NCI-H526 treated with DMSO at 0.1 percent for 48 hours (cell line): ENCODE data around the gene SAMMSON.

Experiments
- DNase-seq: peaks from one replicate; lab custom pipeline; 2025; lab: John Stamatoyannopoulos, UW

The SAMMSON gene

DNA sequence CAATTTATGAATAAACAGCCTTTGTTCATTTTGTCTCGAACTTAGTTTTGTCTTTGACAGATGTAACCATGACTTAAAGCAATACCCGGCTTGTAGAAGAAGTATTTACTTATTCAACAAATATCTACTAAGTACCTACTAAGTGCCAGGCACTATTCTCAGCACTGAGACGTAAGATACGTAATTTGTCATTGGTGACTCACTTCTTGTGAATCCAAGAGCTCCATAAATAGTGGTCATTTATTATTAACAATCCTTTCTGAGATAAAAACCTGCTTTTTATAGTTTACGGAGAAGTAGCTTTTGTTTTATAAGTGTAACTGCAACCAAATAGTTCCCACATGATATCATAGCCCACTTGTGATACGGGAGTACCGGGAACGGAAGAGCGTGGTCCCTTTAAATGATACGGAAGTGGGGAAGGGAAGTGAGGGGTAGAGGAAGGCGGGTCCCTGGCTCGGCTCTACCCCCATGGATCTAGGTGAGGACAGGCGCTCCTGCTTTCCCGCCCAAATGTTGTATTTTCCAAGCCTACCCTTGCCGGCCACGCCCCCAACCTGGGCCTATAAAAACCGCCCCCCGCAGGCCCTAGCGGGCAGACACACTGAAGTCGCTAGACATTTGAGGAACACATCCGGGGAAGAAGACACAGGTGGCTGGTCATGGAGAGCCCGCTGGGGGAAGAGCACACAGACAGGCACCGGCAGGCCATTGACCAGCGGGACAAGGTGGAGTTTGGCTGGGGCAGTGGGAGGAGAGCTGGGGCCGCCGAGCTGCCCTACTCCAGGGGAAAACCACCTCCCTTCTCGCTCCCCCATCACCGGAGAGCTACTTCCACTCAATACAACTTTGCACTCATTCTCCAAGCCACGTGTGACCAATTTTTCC is at the start of gene SAMMSON:
Gene SAMMSON (plus strand): TSS at position 594 of the 888 bp plus-strand sequence.
- peak; percentile 29 for DNase-seq

DNA sequence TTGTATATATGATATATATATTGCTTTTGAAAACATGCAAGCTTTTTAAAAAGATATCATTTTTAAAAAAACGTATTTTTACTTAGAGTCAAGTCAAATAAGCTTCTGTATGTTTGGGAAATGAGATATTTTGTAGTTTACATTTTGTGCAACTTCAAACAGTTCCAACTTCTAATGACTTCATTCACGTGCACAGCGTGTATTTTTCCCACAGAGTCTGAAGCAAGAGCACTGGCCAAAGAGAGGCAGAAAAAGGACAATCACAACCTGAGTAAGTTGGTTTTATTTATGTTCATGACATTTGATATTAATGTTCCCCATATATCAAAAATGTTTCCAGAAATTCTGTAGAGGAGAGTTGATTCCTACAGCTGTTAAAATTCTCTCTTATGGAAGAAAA is 47.9 kb upstream of the SAMMSON start:
- no peak for DNase-seq

DNA sequence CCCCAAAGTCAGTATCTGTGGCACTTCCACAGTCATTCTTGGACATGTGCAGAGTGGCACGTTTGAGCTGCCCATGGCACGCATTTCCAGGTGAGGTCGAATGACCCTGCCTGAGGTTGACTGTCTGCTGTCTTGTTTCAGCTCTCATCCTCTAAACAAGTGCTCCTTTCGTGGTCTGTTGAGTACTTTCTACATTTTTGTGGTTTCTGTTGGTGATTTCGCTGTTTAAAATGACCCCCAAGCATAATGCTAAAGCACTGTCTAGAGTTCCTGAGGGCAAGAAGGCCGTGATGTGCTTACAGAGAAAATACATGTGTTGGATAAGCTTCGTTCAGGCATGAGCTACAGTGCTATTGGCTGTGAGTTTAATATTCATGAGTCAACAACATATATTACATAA is 40.0 kb upstream of the SAMMSON start:
- DNase-seq: no peak

DNA sequence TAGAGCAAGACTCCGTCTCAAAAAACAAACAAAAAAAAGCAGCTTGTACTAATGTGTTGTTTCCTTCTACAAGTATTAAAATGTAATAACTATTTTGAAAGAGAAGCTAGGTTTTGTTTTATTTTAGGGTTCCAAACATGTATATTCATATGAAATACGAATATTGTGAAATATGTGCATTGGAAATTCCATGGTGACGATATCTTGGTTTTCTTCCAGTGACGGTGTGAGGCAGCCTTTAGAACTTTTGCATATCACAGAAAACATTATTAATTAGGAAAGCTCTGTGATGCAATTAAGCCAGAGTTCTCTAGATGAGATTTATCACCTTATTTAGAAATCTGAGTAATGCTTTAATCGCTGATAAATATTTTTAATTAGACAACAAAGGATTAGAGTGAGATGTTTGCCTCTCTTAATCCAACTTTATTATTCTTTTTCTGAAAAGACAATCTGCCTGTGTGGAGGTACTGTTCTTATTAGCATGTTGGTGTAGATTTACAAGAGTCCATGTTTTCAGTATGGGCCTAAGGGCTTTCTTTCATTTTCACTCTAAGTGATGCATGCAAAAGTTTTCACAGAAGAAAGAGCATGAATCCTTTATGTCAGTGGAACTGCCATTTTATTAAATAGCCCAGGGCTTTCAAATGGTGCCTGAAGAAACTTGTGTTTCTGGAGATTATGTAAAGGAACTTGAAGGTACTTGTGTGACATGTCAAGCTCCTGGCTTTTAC is 37.7 kb upstream of the SAMMSON start:
- no peak for DNase-seq

DNA sequence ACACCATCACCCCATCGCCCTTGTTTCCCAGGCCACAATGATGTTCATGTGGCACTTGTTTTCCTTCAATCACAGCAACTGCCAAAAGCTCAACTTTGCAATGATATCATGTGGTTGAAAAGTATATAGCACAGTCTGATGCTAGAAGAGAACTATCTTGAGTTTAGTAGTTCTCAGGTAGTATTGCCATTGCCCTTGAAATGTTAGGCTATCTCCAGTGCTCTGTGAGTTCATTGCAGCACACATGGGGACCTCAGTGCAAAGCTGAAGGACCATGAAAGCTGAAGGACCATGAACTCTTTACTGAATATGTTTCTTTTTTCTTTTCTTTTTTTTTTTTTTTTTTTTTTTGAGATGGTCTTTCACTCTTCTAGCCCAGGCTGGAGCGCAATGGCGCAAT is 35.9 kb upstream of the SAMMSON start:
- no peak for DNase-seq

DNA sequence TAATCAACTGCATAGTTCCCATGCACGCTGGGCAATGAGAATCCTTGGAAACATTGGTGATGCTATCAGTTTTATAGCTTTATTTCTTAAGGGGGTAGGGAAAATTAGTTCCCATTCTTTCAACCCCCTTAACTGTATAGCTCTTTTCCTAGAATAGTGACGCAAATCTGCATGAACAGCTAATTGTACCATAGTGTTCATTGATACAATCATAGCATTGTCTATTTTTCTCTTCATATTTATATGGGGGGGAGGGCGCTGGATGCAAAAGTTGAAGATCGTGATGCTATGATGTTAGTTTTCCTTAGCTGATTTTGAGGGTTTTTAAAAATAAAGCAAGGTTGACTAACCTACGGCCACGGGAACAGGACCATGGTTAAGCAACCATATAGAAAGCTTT is 32.4 kb upstream of the SAMMSON start:
- no peak for DNase-seq

DNA sequence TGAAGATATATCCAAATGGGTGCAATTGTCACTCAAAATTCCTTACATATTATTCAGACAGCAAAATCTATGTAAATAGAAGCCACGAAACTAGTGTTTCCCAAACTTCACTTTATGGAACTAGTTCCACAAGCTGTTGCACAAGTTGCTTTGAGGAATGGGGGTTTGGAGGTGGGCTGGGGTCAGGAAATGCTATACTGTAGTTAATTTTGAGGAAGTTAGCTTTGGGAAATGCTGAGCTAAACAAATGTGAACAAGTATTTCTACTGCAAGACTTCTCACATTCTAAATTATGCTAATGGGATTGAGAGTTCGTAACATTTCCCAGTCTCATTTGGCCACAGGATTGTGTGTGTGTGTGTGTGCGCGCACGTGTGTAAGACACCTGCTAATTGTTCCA is 28.7 kb upstream of the SAMMSON start:
- DNase-seq: no peak

DNA sequence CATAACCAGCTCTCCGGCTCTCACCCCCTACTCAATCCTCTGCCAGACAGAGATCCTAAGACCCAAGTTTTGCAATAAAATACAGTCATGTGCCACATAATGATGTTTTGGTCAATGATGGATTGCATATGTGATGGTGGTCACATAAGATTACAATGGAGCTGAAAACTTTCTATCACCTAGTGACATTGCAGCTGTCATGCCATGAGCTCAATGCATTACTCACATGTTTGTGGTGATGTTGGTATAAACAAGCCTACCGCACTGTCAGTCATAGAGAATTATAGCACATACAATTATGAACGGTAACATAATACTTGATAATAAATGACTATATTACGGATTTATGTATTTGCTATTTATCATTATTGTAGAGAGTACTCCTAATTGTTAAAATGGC is 26.9 kb upstream of the SAMMSON start:
- DNase-seq: no peak

DNA sequence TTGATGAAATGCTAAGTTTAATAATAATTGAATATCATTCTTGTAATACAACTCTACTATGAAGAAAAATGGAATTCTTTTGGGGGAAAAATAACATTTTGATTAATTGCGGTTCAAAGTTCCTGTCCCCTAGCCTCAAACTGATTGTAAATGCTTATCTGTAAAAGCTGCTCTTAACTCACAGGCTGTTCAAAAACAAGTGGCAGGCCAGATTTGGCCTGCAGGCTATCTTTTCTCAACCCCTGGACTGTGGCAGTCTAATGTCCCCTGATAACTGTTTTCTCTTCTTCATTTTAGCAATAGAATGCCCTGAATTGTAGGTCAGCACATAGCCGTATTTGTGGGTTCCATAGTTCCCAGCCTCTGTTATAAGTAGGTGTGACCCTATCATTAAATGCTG is 23.5 kb upstream of the SAMMSON start:
- DNase-seq: no peak

DNA sequence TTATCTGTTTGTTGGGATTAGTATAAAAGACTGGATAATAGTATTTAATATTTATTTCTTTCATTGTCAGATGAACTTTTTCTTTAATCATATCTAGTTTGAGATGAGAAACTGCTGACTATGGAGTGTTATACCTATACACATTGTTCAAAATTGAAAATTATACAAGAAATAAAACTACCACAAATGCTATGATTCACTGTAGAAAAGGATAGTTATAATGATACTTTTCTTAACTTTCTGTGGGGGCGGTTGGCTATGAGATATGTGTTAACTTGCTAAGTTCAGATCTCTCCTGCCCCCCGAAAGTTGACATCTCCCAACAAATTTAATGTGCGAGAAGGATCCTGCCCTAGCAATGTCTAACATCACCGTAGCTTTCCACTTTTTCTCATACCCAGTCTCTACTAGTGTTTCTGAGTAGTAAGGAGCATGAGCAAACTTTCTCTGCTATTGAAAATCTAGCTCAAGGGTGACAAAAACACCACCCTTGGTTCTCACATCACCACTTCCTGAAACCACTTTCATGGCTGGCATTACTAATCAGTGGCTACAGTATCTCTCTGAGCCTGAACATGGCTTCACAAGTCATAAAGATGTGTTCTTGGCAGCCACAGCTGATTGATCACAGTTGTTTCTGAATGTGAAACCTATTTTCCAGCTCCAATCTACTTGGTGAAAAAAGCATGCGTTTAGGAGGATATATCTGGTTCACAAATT is 15.8 kb upstream of the SAMMSON start:
- no peak for DNase-seq

DNA sequence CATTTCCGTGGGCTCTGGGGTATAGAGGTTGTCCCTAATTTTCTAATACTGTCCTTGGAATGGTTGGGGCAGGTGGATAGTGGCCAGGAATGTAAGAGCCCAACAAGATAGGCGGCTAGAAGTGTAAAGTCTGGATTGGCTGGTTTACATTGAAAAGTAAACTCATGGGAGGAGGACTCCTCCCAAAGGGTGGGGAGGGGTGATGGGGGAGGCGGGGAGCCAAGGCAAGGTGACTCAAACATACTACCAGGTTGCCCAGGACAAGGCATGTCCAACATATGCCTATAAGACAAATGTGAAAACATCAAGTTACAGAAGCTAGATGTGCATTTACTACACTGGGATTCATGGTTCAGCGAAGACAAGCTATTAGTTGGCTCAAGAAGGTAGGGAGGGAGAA is 14.3 kb upstream of the SAMMSON start:
- DNase-seq: no peak

DNA sequence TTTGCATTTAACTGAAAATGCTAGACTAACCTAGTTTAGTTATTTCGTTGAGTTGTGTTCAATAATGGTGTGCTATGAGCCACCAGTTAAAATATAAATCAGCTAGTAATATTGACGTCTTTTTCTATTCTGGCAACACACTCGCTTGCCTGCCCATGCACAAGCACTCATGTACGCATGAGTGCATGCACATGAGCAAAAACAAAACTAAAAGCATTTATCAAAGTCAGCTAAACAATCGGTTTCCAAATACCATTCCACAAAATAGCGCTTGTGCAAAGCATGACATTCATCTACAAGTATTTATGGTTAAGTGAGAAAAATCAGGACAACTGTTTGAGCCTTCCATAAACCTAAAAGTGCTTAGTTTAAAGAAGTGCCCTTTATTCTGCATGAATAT is 13.1 kb upstream of the SAMMSON start:
- DNase-seq: no peak

DNA sequence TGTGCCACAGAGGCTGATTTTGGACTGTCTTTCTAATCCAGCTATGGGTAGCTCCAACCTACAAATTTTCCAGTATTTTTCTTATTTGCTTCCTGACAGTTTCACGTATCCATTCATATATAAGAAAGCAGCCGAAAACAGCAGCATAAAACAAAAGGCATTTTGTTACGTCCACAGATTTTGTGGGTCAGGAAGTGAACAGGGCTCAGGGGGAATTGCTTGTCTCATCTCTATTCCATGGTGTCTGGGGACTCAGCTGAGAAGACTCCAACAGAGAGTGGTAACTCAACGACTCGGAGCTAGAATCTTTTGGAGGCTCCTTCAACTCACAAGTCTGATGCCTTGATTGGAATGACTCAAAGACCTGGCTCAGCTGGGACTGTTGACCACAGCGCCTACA is 11.7 kb upstream of the SAMMSON start:
- DNase-seq: no peak

DNA sequence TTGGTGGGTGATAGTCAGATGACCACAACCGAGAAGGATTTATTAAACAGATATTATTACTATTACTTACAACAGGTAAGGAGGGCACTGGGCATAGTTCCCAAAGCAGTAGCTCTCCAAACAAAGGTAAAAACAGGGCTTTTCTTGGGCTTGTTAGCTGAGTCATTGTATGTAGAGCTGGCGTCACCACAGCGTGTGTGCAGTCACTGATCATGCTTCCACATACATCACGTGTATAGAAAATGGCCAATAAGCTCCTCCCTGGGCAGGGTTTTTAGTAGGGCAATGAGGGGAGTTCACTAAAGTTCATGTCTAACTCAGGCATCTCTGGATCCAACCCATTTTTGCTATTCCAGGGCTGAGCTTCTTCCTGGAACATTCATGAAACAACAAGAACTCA is 5.8 kb upstream of the SAMMSON start:
- no peak for DNase-seq

DNA sequence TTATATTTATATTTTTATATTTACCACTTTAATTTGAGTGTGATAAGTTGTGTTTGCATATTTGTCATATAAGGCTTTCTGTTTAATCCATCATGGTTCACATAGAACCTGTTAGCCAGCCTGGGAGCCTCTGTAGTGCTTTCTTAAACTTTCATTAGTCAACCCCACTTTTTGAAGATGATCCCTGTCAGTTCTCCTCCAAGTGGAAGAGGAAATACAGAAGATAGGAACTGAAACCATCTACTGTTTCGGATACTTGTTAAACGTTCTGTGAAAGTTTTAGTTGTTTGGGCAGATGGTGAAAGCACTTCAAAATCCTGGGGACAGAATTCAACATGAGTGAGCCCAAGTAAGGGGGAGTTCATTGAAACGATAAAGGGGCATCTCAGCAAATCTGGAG is 4.6 kb upstream of the SAMMSON start:
- DNase-seq: no peak

DNA sequence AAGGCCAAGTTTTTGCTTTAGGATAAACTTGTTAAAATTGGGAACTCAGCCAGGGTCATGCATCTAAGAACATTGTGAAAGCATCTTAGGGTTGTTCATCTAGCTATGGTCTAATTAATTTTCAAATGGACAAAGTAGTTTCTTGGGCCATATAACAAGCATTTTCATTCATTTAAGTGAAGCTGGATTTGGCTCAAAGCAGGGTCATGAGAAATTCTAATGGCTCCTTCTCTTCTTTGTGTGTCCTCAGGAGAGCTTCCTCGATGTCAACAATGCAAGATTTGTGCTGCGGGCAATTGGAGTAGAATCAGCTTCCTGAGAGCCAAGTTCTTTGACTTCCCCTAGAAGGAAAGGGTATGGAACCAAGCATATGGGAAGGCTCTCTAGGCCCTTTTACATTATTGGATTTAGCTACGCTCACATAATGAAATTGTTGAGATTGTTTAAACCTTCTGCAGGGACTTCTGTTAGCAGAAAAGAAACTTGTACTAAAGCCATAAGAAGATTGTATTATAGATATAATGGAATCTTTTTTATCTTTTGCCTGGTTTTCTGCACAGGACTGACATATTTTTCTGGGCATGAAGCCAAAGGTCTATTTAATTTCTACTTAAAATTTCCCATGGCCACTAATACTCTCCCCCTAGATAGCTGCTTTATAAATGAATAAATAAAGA is 1.8 kb upstream of the SAMMSON start:
- DNase-seq: no peak

DNA sequence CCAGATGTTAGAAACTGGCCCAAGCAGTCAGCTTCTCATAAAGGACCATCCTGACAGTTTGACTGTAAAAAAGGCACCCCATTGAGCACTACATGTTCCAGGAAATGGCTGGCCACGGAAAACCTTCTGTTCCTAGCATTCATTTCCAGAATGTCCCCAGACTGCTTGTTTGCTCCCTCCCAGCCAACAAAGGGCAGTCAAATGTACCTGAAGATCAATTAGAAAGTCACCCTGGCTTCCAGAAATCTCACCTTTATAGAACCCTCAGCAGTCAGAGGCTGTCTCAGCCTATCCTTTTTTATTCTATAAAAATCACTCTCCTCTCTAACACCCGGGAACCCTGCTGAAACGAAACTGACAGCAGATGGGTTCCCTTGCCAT is 784 bp upstream of the SAMMSON start:
- no peak for DNase-seq

DNA sequence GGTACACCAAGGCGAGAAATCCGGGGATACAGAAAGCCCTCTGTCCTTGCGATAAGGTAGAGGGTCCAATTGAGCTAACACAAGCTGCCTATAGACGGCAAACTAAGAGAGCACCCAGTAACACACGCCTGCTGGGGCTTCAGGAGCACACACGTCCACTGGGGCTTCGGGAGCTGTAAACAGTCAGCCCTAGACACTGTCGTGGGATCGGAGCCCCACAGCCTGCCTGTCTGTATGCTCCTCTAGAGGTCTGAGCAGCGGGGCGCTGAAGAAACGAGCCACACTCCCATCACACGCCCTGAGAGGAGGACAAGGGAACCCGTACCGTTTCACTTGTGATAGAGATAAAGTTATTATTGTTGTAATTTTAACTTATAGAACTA is 486 bp downstream of the SAMMSON start:
- DNase-seq: no peak

DNA sequence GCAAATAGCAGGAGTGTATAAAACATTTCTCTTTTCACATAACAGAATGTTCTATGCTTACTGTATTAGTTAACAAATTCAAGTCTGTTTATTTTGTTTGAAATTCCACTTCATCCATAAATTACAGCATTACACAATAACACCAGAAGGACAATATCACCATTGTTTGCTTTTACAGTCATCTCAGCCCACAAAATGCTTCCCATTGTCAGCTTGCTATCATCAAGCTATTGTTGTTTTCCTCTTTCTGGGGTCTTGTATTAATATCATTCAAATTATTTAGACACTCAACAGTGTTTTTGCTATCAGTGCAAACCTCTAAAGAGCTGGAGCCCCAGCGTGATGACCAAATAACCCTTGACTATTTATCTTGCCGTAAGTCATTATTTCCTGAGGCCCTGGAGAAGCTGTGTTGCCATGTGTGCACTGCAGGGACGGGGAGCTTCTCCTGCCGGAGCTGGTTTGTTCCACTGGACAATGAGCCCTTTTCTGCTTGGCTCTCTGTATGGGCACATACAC is 1.1 kb downstream of the SAMMSON start:
- DNase-seq: peak; percentile 41

DNA sequence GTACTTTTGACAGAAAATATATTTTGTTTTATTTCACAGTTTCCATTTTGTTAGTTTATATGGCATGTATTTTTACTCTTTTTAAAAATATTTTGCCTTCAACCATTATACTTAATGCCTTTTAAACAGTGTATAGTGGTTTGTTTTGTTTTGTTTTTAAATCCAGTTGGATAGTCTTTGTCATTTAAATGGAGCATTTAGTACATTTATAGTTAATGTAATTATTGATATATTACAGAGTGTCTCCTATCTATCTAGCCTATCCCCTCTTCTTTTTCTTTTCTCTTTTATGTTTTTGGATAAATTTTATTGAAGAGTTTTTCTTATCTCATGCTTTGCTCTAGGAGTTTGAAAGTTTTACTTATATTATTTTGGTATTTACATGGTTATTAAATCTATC is 3.6 kb downstream of the SAMMSON start:
- DNase-seq: no peak

DNA sequence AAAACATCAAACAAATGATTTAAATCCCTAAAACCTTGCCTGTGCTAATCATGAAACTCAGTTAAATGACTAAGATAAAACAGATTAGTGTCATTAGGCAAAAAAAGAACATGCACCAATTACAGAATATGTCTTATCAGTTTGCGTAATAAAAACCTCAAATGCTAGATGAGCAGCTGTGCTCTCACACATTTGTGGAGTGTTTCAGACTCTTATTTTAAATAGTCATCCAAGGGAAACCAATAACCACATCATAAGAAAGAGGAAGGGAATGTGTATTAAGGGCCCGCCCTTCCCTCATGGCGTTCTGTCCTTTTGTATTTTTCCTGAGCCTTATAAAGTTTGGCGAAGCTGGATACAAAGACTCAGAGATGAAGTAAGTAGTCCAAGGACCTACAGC is 6.6 kb downstream of the SAMMSON start:
- DNase-seq: no peak

DNA sequence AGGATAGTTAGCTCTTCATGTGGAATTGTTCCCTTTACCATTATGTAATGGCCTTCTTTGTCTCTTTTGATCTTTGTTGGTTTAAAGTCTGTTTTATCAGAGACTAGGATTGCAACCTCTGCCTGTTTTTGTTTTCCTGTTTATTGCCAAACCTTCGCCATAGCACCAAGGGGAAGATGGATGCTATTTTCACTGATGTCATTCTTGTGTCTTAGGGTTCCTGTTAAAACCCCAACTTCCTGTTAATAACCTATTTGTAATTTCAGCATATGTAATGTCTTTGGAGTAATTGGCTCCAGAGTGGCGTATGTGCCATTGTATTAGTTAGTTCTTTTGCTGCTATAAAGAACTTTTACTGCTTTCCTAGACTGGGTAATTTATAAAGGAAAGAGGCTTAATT is 10.8 kb downstream of the SAMMSON start:
- no peak for DNase-seq
